Hindlimb muscle (tissue), 1 donor: ENCODE data around the gene UGT1A5. TPM values are rescaled to one million over a fixed set of nuclear protein-coding genes. Genes with fewer than 3 reads are reported as not detected.

Source experiments
- DNase-seq: peaks from one replicate; pipeline ENCODE4 v3.0.0-alpha.2; 2013
- polyA plus RNA-seq: library from polyadenylated mRNA; unstranded; fragments of 120-200 nt; gene quantifications from one replicate; pipeline ENCODE4 v1.2.1, GENCODE V29; 2013; ENCODE audit not compliant: insufficient read length

Gene UGT1A5
- polyA plus RNA-seq, 1 donor: not detected

- DNase-seq: no peak
Observed at GRCh38 chr2:233789554-233789953, 76.8 kb downstream of the UGT1A5 start.

GRCh38 chr2:233791151-233791882 lies 78.6 kb downstream of the UGT1A5 start:
- DNase-seq: no peak

- DNase-seq: no peak
Observed at GRCh38 chr2:233791883-233792329, 79.2 kb downstream of the UGT1A5 start.

- no peak for DNase-seq
Observed at GRCh38 chr2:233792720-233793119, 80.0 kb downstream of the UGT1A5 start.

GRCh38 chr2:233793465-233794127 lies 80.9 kb downstream of the UGT1A5 start:
- no peak for DNase-seq

GRCh38 chr2:233794128-233794658 lies 81.5 kb downstream of the UGT1A5 start:
- DNase-seq: no peak

- no peak for DNase-seq
Observed at GRCh38 chr2:233795735-233796171, 83.0 kb downstream of the UGT1A5 start.

GRCh38 chr2:233796254-233796653 lies 83.5 kb downstream of the UGT1A5 start:
- DNase-seq: no peak

GRCh38 chr2:233798335-233799086 lies 85.8 kb downstream of the UGT1A5 start:
- no peak for DNase-seq

GRCh38 chr2:233799087-233799665 lies 86.5 kb downstream of the UGT1A5 start:
- DNase-seq: no peak

GRCh38 chr2:233799716-233800115 lies 87.0 kb downstream of the UGT1A5 start:
- no peak for DNase-seq

GRCh38 chr2:233800208-233800607 lies 87.5 kb downstream of the UGT1A5 start:
- DNase-seq: no peak

GRCh38 chr2:233801357-233802131 lies 88.8 kb downstream of the UGT1A5 start:
- no peak for DNase-seq

- DNase-seq: no peak
Observed at GRCh38 chr2:233802132-233802815, 89.6 kb downstream of the UGT1A5 start.

- no peak for DNase-seq
Observed at GRCh38 chr2:233803292-233803911, 90.7 kb downstream of the UGT1A5 start.

GRCh38 chr2:233803994-233804393 lies 91.3 kb downstream of the UGT1A5 start:
- no peak for DNase-seq

- no peak for DNase-seq
Observed at GRCh38 chr2:233807215-233807865, 94.6 kb downstream of the UGT1A5 start.

- no peak for DNase-seq
Observed at GRCh38 chr2:233807966-233808935, 95.5 kb downstream of the UGT1A5 start.

GRCh38 chr2:233810385-233810784 lies 97.7 kb downstream of the UGT1A5 start:
- DNase-seq: no peak
